MCF 10A (cell line): ENCODE data around the gene SLC15A1. TPM values are rescaled to one million over a fixed set of nuclear protein-coding genes. Genes with fewer than 3 reads are reported as not detected.
A peak's percentile ranks its signal among the peaks of the same experiment; 100 is the strongest.

Source experiments
- BruUV-seq: library from RNA; stranded (reverse); fragments of 400-500 nt; replicated peaks from 2 replicates; lab custom pipeline; 2021; lab: Mats Ljungman, UMichigan
- CTCF ChIA-PET: fragments of 300-600 bp; sonication (Branson Sonifier 250); formaldehyde crosslinking; extraction: SDS; loops from one replicate; lab custom pipeline; 2021; ENCODE audit warnings: antibody characterized with exemption, inconsistent platforms; lab: Yijun Ruan, JAX
- POLR2A ChIA-PET: fragments of 300-600, 350-650 bp; sonication (Branson Sonifier 250); formaldehyde crosslinking; extraction: SDS; loops from one replicate; lab custom pipeline; 2020; ENCODE audit warnings: antibody characterized with exemption, inconsistent platforms; lab: Yijun Ruan, JAX
- DNase-seq: peaks from one replicate; pipeline ENCODE4 v3.0.0-alpha.2; 2018; ENCODE audit not compliant: unreplicated experiment
- H3K27ac Mint-ChIP-seq: one replicate; pipeline ENCODE4 v1.8.0; 2022; ENCODE audit warnings: mild to moderate bottlenecking, low read depth, mixed read lengths; ENCODE audit not compliant: unreplicated experiment
- H3K27me3 Mint-ChIP-seq: one replicate; pipeline ENCODE4 v1.8.0; 2022; ENCODE audit warnings: mixed read lengths; ENCODE audit not compliant: insufficient read depth, unreplicated experiment
- H3K36me3 Mint-ChIP-seq: one replicate; pipeline ENCODE4 v1.8.0; 2022; ENCODE audit warnings: mild to moderate bottlenecking, moderate library complexity, mixed read lengths; ENCODE audit not compliant: insufficient read depth, unreplicated experiment
- H3K4me1 Mint-ChIP-seq: one replicate; pipeline ENCODE4 v1.8.0; 2022; ENCODE audit warnings: mixed read lengths; ENCODE audit not compliant: insufficient read depth, unreplicated experiment
- H3K4me3 Mint-ChIP-seq: one replicate; pipeline ENCODE4 v1.8.0; 2022; ENCODE audit warnings: mild to moderate bottlenecking, moderate library complexity, mixed read lengths; ENCODE audit not compliant: unreplicated experiment
- H3K9me3 Mint-ChIP-seq: one replicate; pipeline ENCODE4 v1.8.0; 2022; ENCODE audit warnings: mixed read lengths; ENCODE audit not compliant: unreplicated experiment
- intact Hi-C: fragments of 100-400 bp; cut with micrococcal nuclease; formaldehyde crosslinking; loops from 2 replicates; pipeline ENCODE4 v1.14.1; 2022
- total RNA-seq: library from RNA; stranded (reverse); gene quantifications from 2 replicates; pipeline ENCODE4 v1.2.3, GENCODE V29; 2022
- TF ChIP-seq, protein P1 (sequence below): fragments of 200-600 bp; IDR thresholded peaks from one replicate; pipeline ENCODE4 v1.8.0; 2022; ENCODE audit warnings: antibody characterized with exemption, mild to moderate bottlenecking; ENCODE audit not compliant: unreplicated experiment

SLC15A1 gene
- total RNA-seq, 1 experiment from 2014 or later, result not detected

DNA sequence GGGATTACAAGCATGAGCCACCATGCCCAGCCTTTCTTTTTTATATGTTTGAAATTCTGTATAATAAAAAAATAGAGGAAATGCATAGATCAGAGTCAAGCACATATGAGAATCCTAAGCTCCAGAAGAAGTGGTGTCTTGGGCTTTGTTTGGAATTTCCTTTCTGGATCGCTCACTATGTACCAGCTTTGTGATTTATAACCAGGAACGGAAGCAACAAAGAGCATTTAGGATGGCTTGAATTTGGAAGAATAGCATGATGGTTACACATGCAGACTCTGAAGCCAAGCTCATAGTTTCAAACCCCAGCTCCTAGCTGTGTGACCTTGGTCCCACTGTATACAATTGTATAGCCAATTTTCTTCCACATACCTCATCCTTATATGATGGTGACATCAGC is 28.0 kb upstream of the SLC15A1 start:
- Mint-ChIP-seq H3K27me3 (no peaks in the 10 kb centered on the region), H3K4me1 (peaks cover 11% of the 10 kb centered on the region), H3K36me3 (no peaks in the 10 kb centered on the region), H3K4me3 (no peak overlapping the region), H3K27ac (no peak overlapping the region), H3K9me3 (no peaks in the 10 kb centered on the region)
- BruUV-seq, result no TSS peak
- ChIA-PET CTCF (interaction anchor here (0.7 kb wide), 1 partner anchor 38 kb away, joined by 3 read pairs; no protein-coding TSS in a partner anchor), POLR2A (no interaction called here)
- intact Hi-C loops, result no loop called here
- TF ChIP-seq, protein P1, sequence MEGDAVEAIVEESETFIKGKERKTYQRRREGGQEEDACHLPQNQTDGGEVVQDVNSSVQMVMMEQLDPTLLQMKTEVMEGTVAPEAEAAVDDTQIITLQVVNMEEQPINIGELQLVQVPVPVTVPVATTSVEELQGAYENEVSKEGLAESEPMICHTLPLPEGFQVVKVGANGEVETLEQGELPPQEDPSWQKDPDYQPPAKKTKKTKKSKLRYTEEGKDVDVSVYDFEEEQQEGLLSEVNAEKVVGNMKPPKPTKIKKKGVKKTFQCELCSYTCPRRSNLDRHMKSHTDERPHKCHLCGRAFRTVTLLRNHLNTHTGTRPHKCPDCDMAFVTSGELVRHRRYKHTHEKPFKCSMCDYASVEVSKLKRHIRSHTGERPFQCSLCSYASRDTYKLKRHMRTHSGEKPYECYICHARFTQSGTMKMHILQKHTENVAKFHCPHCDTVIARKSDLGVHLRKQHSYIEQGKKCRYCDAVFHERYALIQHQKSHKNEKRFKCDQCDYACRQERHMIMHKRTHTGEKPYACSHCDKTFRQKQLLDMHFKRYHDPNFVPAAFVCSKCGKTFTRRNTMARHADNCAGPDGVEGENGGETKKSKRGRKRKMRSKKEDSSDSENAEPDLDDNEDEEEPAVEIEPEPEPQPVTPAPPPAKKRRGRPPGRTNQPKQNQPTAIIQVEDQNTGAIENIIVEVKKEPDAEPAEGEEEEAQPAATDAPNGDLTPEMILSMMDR, result no peak
- no peak for DNase-seq

GRCh38 chr13:98779695-98780094 is 27.2 kb upstream of the SLC15A1 start:
- H3K27ac Mint-ChIP-seq, result no peak overlapping the region
- H3K4me3 Mint-ChIP-seq, result no peak overlapping the region
- no TSS peak for BruUV-seq
- ChIA-PET POLR2A (no interaction called here), CTCF (no interaction called here)
- no peaks in the 10 kb centered on the region for H3K9me3 Mint-ChIP-seq
- H3K36me3 Mint-ChIP-seq, result no peaks in the 10 kb centered on the region
- H3K4me1 Mint-ChIP-seq, result peaks cover 11% of the 10 kb centered on the region
- intact Hi-C loops, result no loop called here
- no peaks in the 10 kb centered on the region for H3K27me3 Mint-ChIP-seq
- no peak for DNase-seq
- TF ChIP-seq, protein P1, result no peak

DNA sequence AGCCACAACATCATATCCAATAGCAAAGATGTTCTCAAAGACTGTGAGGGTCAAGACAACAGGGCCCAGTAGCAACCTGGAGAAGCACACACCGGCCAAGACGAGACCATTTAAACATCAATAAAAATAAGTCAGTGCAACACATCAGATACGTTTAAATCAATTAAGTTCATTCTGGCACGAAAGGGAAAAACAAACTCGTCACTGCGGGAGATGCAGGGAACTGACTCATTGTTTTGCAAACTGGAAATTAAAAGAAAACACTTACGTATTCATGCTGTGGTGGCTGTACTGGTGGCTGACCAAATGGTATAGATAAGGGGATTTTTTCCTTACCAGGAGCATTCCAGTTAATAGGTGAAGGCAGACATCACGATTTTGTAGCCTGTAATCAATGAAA is 26.3 kb upstream of the SLC15A1 start:
- ChIA-PET POLR2A (no interaction called here), CTCF (interaction anchor here (0.6 kb wide), 1 partner anchor 83 kb away, joined by 3 read pairs; no protein-coding TSS in a partner anchor)
- BruUV-seq, result no TSS peak
- H3K27me3 Mint-ChIP-seq, result no peaks in the 10 kb centered on the region
- TF ChIP-seq, protein P1, result no peak
- no peaks in the 10 kb centered on the region for H3K36me3 Mint-ChIP-seq
- H3K4me1 Mint-ChIP-seq, result peaks cover 11% of the 10 kb centered on the region
- H3K27ac Mint-ChIP-seq, result no peak overlapping the region
- H3K9me3 Mint-ChIP-seq, result no peaks in the 10 kb centered on the region
- intact Hi-C loops, result no loop called here
- H3K4me3 Mint-ChIP-seq, result no peak overlapping the region
- peak; percentile 36 for DNase-seq

DNA sequence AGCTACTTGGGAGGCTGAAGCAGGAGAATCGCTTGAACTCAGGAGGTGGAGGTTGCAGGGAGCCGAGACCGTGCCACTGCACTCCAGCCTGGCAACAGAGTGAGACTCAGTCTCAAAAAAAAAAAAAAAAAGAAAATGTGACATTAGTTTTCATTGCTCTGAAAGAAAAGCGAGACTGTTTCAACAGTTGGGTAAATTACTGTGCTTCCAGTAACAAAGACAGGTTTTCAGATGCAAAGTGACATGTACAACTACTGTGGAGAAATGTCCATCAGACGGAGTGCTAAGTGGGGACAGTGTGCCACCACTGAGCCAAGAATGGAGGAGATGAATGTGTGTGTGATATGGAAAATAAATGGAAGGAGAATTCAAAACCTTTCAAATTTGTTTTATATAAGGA is 24.2 kb upstream of the SLC15A1 start:
- Mint-ChIP-seq H3K27ac (no peak overlapping the region), H3K36me3 (no peaks in the 10 kb centered on the region), H3K4me3 (no peak overlapping the region), H3K27me3 (no peaks in the 10 kb centered on the region), H3K9me3 (no peaks in the 10 kb centered on the region), H3K4me1 (peaks cover 11% of the 10 kb centered on the region)
- no peak for DNase-seq
- TSS peak; percentile 70 for BruUV-seq
- TF ChIP-seq, protein P1, result no peak
- ChIA-PET POLR2A (no interaction called here), CTCF (interaction anchor here (0.7 kb wide), 1 partner anchor 269 kb away, joined by 3 read pairs; no protein-coding TSS in a partner anchor)
- intact Hi-C loops, result no loop called here
